Calu3 (cell line): ENCODE measurements around the gene SCLT1. TPM values are rescaled to one million over a fixed set of nuclear protein-coding genes. Genes with fewer than 3 reads are reported as not detected.

Source experiments
- BruUV-seq: library from RNA; stranded (reverse); fragments of 400-500 nt; replicated peaks from 2 replicates; lab custom pipeline; 2021; lab: Mats Ljungman, UMichigan
- CTCF ChIA-PET: fragments of 300-600 bp; sonication (Branson Sonifier 250); formaldehyde crosslinking; loops from one replicate; lab custom pipeline; 2022; ENCODE audit warnings: antibody characterized with exemption; lab: Charles Lee
- DNase-seq: peaks from one replicate; pipeline ENCODE4 v3.0.0; 2022
- H3K27ac Mint-ChIP-seq: one replicate; pipeline ENCODE4 v1.8.0; 2022; ENCODE audit warnings: mixed read lengths; ENCODE audit not compliant: unreplicated experiment
- H3K27me3 Mint-ChIP-seq: one replicate; pipeline ENCODE4 v1.8.0; 2022; ENCODE audit warnings: mixed read lengths; ENCODE audit not compliant: unreplicated experiment
- H3K36me3 Mint-ChIP-seq: one replicate; pipeline ENCODE4 v1.8.0; 2022; ENCODE audit warnings: mild to moderate bottlenecking, moderate library complexity, mixed read lengths; ENCODE audit not compliant: insufficient read depth, unreplicated experiment
- H3K4me1 Mint-ChIP-seq: one replicate; pipeline ENCODE4 v1.8.0; 2022; ENCODE audit warnings: mild to moderate bottlenecking, low read depth, mixed read lengths; ENCODE audit not compliant: unreplicated experiment
- H3K4me3 Mint-ChIP-seq: one replicate; pipeline ENCODE4 v1.8.0; 2022; ENCODE audit warnings: mild to moderate bottlenecking, low read depth, moderate library complexity, mixed read lengths; ENCODE audit not compliant: unreplicated experiment
- H3K9me3 Mint-ChIP-seq: one replicate; pipeline ENCODE4 v1.8.0; 2022; ENCODE audit warnings: low read depth, mixed read lengths; ENCODE audit not compliant: unreplicated experiment
- intact Hi-C: fragments of 100-400 bp; cut with micrococcal nuclease; formaldehyde crosslinking; loops from one replicate; pipeline ENCODE4 v1.10.0; 2022; ENCODE audit not compliant: unreplicated experiment
- total RNA-seq: library from RNA; stranded (reverse); gene quantifications from 2 replicates; pipeline ENCODE4 v1.2.3, GENCODE V29; 2022
- TF ChIP-seq, protein P1 (sequence below): fragments of 200-600 bp; IDR thresholded peaks from one replicate; pipeline ENCODE4 v1.8.0; 2022; ENCODE audit warnings: antibody characterized with exemption; ENCODE audit not compliant: unreplicated experiment

Gene SCLT1
- total RNA-seq, 1 experiment from 2014 or later: 21.4 TPM

DNA sequence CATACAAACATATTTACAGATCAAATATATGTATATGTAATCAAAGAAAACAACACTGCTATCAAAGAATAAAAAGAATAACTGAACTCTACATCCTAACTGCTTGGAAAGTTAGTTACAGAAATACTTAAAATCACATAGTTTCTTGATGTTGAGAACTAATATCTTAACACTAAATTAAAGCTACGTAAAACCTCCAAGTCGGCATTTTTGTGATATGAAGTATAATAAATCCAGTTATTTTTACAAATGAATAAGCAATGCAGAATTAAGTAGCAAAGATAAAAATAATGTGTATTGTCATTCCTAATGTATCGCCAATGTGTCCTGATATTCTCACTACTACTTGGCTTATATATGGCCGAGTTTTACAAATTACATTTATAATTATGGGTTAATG lies 215.4 kb downstream of the SCLT1 start:
- H3K4me1 Mint-ChIP-seq: no peaks in the 10 kb centered on the region
- peaks cover 8% of the 10 kb centered on the region for H3K36me3 Mint-ChIP-seq
- H3K27ac Mint-ChIP-seq: no peak overlapping the region
- CTCF ChIA-PET: no interaction called here
- no peaks in the 10 kb centered on the region for H3K9me3 Mint-ChIP-seq
- DNase-seq: no peak
- no peaks in the 10 kb centered on the region for H3K27me3 Mint-ChIP-seq
- intact Hi-C loops: no loop called here
- TF ChIP-seq, protein P1, sequence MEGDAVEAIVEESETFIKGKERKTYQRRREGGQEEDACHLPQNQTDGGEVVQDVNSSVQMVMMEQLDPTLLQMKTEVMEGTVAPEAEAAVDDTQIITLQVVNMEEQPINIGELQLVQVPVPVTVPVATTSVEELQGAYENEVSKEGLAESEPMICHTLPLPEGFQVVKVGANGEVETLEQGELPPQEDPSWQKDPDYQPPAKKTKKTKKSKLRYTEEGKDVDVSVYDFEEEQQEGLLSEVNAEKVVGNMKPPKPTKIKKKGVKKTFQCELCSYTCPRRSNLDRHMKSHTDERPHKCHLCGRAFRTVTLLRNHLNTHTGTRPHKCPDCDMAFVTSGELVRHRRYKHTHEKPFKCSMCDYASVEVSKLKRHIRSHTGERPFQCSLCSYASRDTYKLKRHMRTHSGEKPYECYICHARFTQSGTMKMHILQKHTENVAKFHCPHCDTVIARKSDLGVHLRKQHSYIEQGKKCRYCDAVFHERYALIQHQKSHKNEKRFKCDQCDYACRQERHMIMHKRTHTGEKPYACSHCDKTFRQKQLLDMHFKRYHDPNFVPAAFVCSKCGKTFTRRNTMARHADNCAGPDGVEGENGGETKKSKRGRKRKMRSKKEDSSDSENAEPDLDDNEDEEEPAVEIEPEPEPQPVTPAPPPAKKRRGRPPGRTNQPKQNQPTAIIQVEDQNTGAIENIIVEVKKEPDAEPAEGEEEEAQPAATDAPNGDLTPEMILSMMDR: no peak
- BruUV-seq: TSS peak; percentile 4
- no peak overlapping the region for H3K4me3 Mint-ChIP-seq

DNA sequence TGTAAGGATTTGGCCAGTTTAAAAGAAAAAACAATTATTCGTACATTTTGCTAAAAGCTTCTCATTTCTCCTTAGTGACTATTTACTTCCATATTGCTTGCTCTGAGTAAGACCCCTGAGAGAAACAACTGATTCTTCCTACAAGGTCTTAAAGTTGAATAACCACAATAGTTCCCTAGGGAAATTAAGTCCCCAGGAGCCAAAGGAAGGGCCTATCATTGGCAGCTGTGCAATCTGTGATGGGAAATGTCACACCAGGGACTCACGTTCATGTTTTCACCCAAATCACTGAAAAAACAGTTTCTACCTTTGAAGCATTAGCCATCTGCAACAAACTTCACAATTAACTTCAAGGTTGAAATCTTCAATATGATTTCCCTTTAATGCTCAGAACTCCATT lies 217.1 kb downstream of the SCLT1 start:
- no TSS peak for BruUV-seq
- CTCF ChIA-PET: interaction anchor here (0.6 kb wide), 1 partner anchor 98 kb away, joined by 5 read pairs; no protein-coding TSS in a partner anchor
- H3K36me3 Mint-ChIP-seq: peaks cover 22% of the 10 kb centered on the region
- no peaks in the 10 kb centered on the region for H3K27me3 Mint-ChIP-seq
- H3K9me3 Mint-ChIP-seq: no peaks in the 10 kb centered on the region
- intact Hi-C loops: no loop called here
- TF ChIP-seq, protein P1: no peak
- H3K4me1 Mint-ChIP-seq: no peaks in the 10 kb centered on the region
- H3K27ac Mint-ChIP-seq: no peak overlapping the region
- no peak overlapping the region for H3K4me3 Mint-ChIP-seq
- DNase-seq: no peak

DNA sequence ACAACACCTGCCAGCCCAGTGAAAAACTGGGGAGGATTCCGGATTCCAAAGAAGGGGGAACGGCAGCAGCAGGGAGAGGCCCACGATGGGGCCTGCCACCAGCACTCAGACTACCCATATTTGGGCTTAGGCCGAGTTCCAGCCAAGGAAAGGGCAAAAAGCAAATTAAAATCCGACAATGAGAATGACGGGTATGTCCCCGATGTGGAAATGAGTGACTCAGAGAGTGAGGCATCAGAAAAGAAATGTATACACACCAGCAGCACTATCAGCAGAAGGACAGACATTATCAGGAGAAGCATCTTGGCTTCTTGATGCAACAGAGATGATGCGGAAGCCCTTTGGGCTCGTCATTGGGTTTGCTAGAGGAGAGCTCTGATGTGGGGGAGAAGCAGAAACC lies 221.4 kb downstream of the SCLT1 start:
- no peak for DNase-seq
- BruUV-seq: no TSS peak
- intact Hi-C loops: no loop called here
- H3K27me3 Mint-ChIP-seq: no peaks in the 10 kb centered on the region
- H3K4me3 Mint-ChIP-seq: no peak overlapping the region
- H3K4me1 Mint-ChIP-seq: no peaks in the 10 kb centered on the region
- TF ChIP-seq, protein P1: no peak
- CTCF ChIA-PET: no interaction called here
- H3K9me3 Mint-ChIP-seq: no peaks in the 10 kb centered on the region
- H3K36me3 Mint-ChIP-seq: peaks cover 25% of the 10 kb centered on the region
- H3K27ac Mint-ChIP-seq: no peak overlapping the region

DNA sequence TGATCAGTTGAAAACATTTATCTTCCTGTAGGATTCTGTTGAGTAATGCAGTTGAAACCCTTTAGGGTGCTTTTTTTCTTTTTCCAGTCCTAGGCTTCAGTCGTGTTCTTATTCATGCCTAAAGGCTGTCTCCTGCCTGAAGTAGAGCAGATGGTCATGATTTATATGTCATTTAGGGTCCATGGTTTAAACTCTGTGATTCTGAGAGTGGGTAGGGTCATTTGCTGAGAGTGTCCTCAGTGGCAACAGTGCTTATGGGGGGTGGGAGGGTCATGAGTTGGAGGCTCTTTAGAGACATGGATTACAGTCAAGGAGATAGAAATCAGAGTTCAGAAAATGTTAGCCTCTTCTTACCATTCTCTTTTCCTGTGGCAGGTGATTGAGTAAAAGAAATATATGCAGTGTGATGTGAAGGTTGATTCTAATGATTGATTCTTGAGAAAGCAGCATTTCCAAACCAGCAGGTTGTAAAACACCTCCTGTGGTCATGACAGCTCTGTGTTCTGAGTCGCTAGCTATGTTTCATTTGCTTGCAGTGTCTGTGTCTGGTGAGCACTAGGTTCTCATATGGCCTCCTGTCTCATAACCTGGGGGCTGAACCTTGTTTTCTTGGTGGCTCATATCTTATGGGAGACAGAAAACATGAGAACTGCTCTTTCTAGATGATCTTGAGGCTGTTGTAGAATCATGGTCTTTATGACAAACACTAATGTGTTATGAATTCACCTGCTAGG lies 223.4 kb downstream of the SCLT1 start:
- H3K36me3 Mint-ChIP-seq: peaks cover 31% of the 10 kb centered on the region
- BruUV-seq: no TSS peak
- H3K27ac Mint-ChIP-seq: no peak overlapping the region
- H3K9me3 Mint-ChIP-seq: no peaks in the 10 kb centered on the region
- DNase-seq: no peak
- no peaks in the 10 kb centered on the region for H3K4me1 Mint-ChIP-seq
- TF ChIP-seq, protein P1: no peak
- intact Hi-C loops: loop anchor here (10.0 kb wide), 2 partner anchors 415 to 445 kb away; no protein-coding TSS in a partner anchor
- H3K27me3 Mint-ChIP-seq: no peaks in the 10 kb centered on the region
- H3K4me3 Mint-ChIP-seq: no peak overlapping the region
- CTCF ChIA-PET: no interaction called here
